HepG2 (cell line): Measurements from ENCODE around the gene FAM219B. TPM values are rescaled to one million over a fixed set of nuclear protein-coding genes. Genes with fewer than 3 reads are reported as not detected.

Source experiments
- AGO2 ChIP-seq: fragments of 200-400 bp; formaldehyde crosslinking; optimal IDR thresholded peaks from 2 replicates; pipeline ENCODE3; 2017; ENCODE audit warnings: mild to moderate bottlenecking, low read depth, low read length, moderate library complexity
- CERS6 ChIP-seq: sonication (generic); formaldehyde crosslinking; IDR thresholded peaks from 2 replicates; pipeline ENCODE4 v1.5.0; 2020; ENCODE audit warnings: missing genetic modification reagents
- E2F1 ChIP-seq: sonication (generic); formaldehyde crosslinking; IDR thresholded peaks from 2 replicates; pipeline ENCODE4 v1.5.0; 2020; ENCODE audit warnings: missing genetic modification reagents
- EED ChIP-seq: sonication (generic); formaldehyde crosslinking; IDR thresholded peaks from 2 replicates; pipeline ENCODE4 v1.5.0; 2020; ENCODE audit warnings: mild to moderate bottlenecking, missing genetic modification reagents
- ELF1 ChIP-seq: sonication (generic); formaldehyde crosslinking; IDR thresholded peaks from 2 replicates; pipeline ENCODE4 v1.4.0; 2020; ENCODE audit warnings: missing genetic modification reagents
- FOXJ3 ChIP-seq: sonication (generic); formaldehyde crosslinking; IDR thresholded peaks from 2 replicates; pipeline ENCODE4 v1.4.0; 2020; ENCODE audit warnings: missing genetic modification reagents, mild to moderate bottlenecking, borderline replicate concordance
- HDAC1 ChIP-seq: sonication (generic); formaldehyde crosslinking; IDR thresholded peaks from 2 replicates; pipeline ENCODE4 v1.5.1; 2020; ENCODE audit warnings: mild to moderate bottlenecking, missing genetic modification reagents
- IRF1 ChIP-seq: sonication (generic); formaldehyde crosslinking; IDR thresholded peaks from 2 replicates; pipeline ENCODE4 v1.4.0; 2020; ENCODE audit warnings: low read depth, mild to moderate bottlenecking, missing genetic modification reagents
- KMT2A ChIP-seq: sonication (generic); formaldehyde crosslinking; IDR thresholded peaks from 2 replicates; pipeline ENCODE4 v1.4.0; 2020; ENCODE audit warnings: missing genetic modification reagents
- MAFG ChIP-seq: sonication (generic); formaldehyde crosslinking; IDR thresholded peaks from 2 replicates; pipeline ENCODE4 v1.5.1; 2020; ENCODE audit warnings: mild to moderate bottlenecking, missing genetic modification reagents
- MYNN ChIP-seq: sonication (generic); formaldehyde crosslinking; IDR thresholded peaks from 2 replicates; pipeline ENCODE4 v1.4.0; 2020; ENCODE audit warnings: mild to moderate bottlenecking, low read depth, missing genetic modification reagents
- NCOA2 ChIP-seq: sonication (generic); formaldehyde crosslinking; IDR thresholded peaks from 2 replicates; pipeline ENCODE4 v1.8.0; 2022; ENCODE audit warnings: inconsistent platforms
- NR2C2 ChIP-seq: sonication (generic); formaldehyde crosslinking; IDR thresholded peaks from 2 replicates; pipeline ENCODE4 v1.4.0; 2020; ENCODE audit warnings: missing genetic modification reagents, mild to moderate bottlenecking, moderate library complexity, borderline replicate concordance
- POLR2AphosphoS5 ChIP-seq: IDR thresholded peaks from 2 replicates; pipeline ENCODE4 v1.6.1; 2012; ENCODE audit warnings: low read depth, low read length
- SMAD3 ChIP-seq: sonication (generic); formaldehyde crosslinking; IDR thresholded peaks from 2 replicates; pipeline ENCODE4 v1.4.0; 2020; ENCODE audit warnings: missing genetic modification reagents
- SNAI1 ChIP-seq: sonication (generic); formaldehyde crosslinking; IDR thresholded peaks from 2 replicates; pipeline ENCODE4 v1.5.0; 2020; ENCODE audit warnings: mild to moderate bottlenecking, missing genetic modification reagents, borderline replicate concordance
- SOX5 ChIP-seq: IDR thresholded peaks from 2 replicates; pipeline ENCODE4 v1.6.1; 2016; ENCODE audit warnings: borderline replicate concordance
- SUZ12 ChIP-seq: fragments of 150-350 bp; IDR thresholded peaks from 2 replicates; pipeline ENCODE4 v1.6.1; 2014; ENCODE audit warnings: low read depth, low read length
- TBL1XR1 ChIP-seq: fragments of 150-350 bp; IDR thresholded peaks from 2 replicates; pipeline ENCODE4 v1.6.1; 2014; ENCODE audit warnings: borderline replicate concordance, low read length; ENCODE audit not compliant: partially characterized antibody
- XRCC5 ChIP-seq: fragments of 200-400 bp; formaldehyde crosslinking; optimal IDR thresholded peaks from 2 replicates; pipeline ENCODE3; 2017; ENCODE audit warnings: mild to moderate bottlenecking, low read length
- ZFP90 ChIP-seq: sonication (generic); formaldehyde crosslinking; IDR thresholded peaks from 2 replicates; pipeline ENCODE4 v1.8.0; 2022; ENCODE audit warnings: missing genetic modification reagents, mild to moderate bottlenecking, inconsistent platforms, borderline replicate concordance
- ZKSCAN5 ChIP-seq: sonication (generic); formaldehyde crosslinking; IDR thresholded peaks from 2 replicates; pipeline ENCODE4 v1.5.1; 2020; ENCODE audit warnings: mild to moderate bottlenecking, missing genetic modification reagents
- ZNF546 ChIP-seq: sonication (generic); formaldehyde crosslinking; conservative IDR thresholded peaks from 2 replicates; pipeline ENCODE4 v1.8.1; 2023; ENCODE audit warnings: mild to moderate bottlenecking, missing genetic modification reagents
- ZNF552 ChIP-seq: sonication (generic); formaldehyde crosslinking; IDR thresholded peaks from 2 replicates; pipeline ENCODE4 v1.9.0; 2022; ENCODE audit warnings: missing genetic modification reagents, mild to moderate bottlenecking, borderline replicate concordance
- ZNF790 ChIP-seq: sonication (generic); formaldehyde crosslinking; IDR thresholded peaks from 2 replicates; pipeline ENCODE4 v1.8.0; 2022; ENCODE audit warnings: missing genetic modification reagents, mild to moderate bottlenecking, borderline replicate concordance
- ZNF891 ChIP-seq: sonication (generic); formaldehyde crosslinking; IDR thresholded peaks from 2 replicates; pipeline ENCODE4 v1.5.0; 2020; ENCODE audit warnings: mild to moderate bottlenecking, missing genetic modification reagents
- polyA plus RNA-seq, 8 experiments: library from polyadenylated mRNA; depleted of rRNA in 3 of 8; stranded (reverse) in 7 of 8; unstranded in 1 of 8; fragments of >200 nt; fragmentation: Illumina TruSeq in 4 of 8; extraction: Trizol in 4 of 8; gene quantifications; 2 replicates each; pipeline versions ENCODE4 v1.2.1 to v1.2.3, GENCODE V29; 2011 to 2016; ENCODE audit warnings: low read depth in 4 of 8, missing spikeins in 1 of 8, mixed read lengths in 1 of 8; ENCODE audit not compliant: insufficient read depth in 1 of 8
- total RNA-seq, 5 experiments: library from RNA; depleted of rRNA; stranded (reverse); fragments of >200 nt; fragmentation: Illumina TruSeq; extraction: Trizol; gene quantifications; 2 replicates each; pipeline ENCODE4 v1.2.3, GENCODE V29; 2016; ENCODE audit warnings: low read depth in 1 of 5

The FAM219B gene
- total and polyA plus RNA-seq, 2 of the 13 experiments (the other 11 are each of a cell fraction or from before 2014, with no cell fraction given), result 36.6 to 50.2 TPM

GRCh38 chr15:74873036-74873755 lies 33.5 kb downstream of the FAM219B start, which contains the start of gene SCAMP2 (continued):
- TF ChIP-seq ZNF546 (CRISPR knock-in tag), result peak; percentile 78; the same call in 1 of the 2 replicates
- TF ChIP-seq EED (CRISPR knock-in tag), result peak; percentile 54; the same call in 1 of the 2 replicates
- no peak; the same call in 1 of the 2 replicates for TF ChIP-seq ZNF552 (CRISPR knock-in tag)
- peak; percentile 79 for TF ChIP-seq POLR2AphosphoS5
- no peak for TF ChIP-seq CERS6 (CRISPR knock-in tag)
- TF ChIP-seq NR2C2, result peak; percentile 73; the same call in 1 of the 2 replicates
- TF ChIP-seq TBL1XR1, result no peak
- TF ChIP-seq ZNF790 (CRISPR knock-in tag), result no peak
- TF ChIP-seq ZNF891 (CRISPR knock-in tag), result peak; percentile 82
- 0 out of 2 replicates have a peak, but pooled peaks have one; percentile 0 for TF ChIP-seq SMAD3 (CRISPR knock-in tag)
- TF ChIP-seq FOXJ3 (CRISPR knock-in tag), result no peak
- TF ChIP-seq AGO2, result peak; percentile 77
- TF ChIP-seq ELF1 (CRISPR knock-in tag), result peak; percentile 94
- TF ChIP-seq ZKSCAN5 (CRISPR knock-in tag), result no peak
- no peak for TF ChIP-seq IRF1 (CRISPR knock-in tag)
- no peak; the same call in 1 of the 2 replicates for TF ChIP-seq SOX5 (CRISPR knock-in tag)
- no peak for TF ChIP-seq MAFG
- TF ChIP-seq NCOA2, result peak; percentile 48; the same call in 1 of the 2 replicates
- no peak for TF ChIP-seq SNAI1 (CRISPR knock-in tag)
- no peak for TF ChIP-seq SUZ12
- no peak for TF ChIP-seq E2F1 (CRISPR knock-in tag)
- TF ChIP-seq HDAC1, result peak; percentile 84; the same call in 1 of the 2 replicates
- TF ChIP-seq ZFP90, result no peak
- peak; percentile 66; the same call in 1 of the 2 replicates for TF ChIP-seq KMT2A
- no peak for TF ChIP-seq XRCC5
- TF ChIP-seq MYNN (CRISPR knock-in tag), result peak; percentile 77; the same call in 1 of the 2 replicates
